ENCODE data around the gene KPNB1. TPM values are rescaled to one million over a fixed set of nuclear protein-coding genes. Genes with fewer than 3 reads are reported as not detected.

The KPNB1 gene
- total and polyA plus RNA-seq, 2 of the 4 experiments (the other 2 are of a cell fraction): 206 to 1,082 TPM

DNA sequence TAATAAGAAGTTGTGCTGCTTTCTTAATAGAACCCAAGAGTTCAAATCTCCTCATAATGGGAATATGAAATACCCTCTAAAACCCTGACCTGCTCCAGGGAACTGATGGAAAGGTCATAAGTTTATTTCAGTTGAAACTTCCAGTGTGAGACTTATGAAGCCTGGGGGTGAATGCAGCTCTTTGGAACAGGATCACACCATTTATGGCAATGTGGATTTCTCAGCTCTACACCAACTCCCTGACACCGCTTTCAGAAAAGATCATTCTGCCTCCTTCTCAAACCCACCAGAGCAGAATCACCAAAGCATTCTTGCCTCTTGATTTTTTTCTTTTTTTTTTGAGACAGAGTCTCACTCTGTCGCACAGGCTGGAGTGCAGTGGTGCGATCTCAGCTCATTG lies 16.7 kb upstream of the KPNB1 start:
- no peaks in the 10 kb centered on the region for H3K36me3 ChIP-seq (ENCODE audit: control insufficient read depth, insufficient read depth, low read length)

More for the DNA sequence above, 16.7 kb upstream of the KPNB1 start:
- Histone ChIP-seq H3K18ac (ENCODE audit: low read depth, low read length) (no peak overlapping the region), H2BK120ac (ENCODE audit: low read depth, low read length) (no peak overlapping the region), H3K4ac (ENCODE audit: low read depth, low read length) (no peak overlapping the region), H3K9me1 (ENCODE audit: insufficient read depth, low read length) (0 out of 2 replicates have a peak, but pooled peaks cover 2% of the 10 kb centered on the region), H4K8ac (ENCODE audit: low read depth in 2 of 2, low read length in 2 of 2) (no peak overlapping the region), H2BK5ac (ENCODE audit: low read depth, low read length, poor library complexity, severe bottlenecking) (no peak overlapping the region), H3K4me1 (ENCODE audit: control insufficient read depth, insufficient read depth, low read length) (no peaks in the 10 kb centered on the region), H3K56ac (ENCODE audit: extremely low read depth, insufficient read depth, low read length) (no peak overlapping the region), H2BK15ac (ENCODE audit: low read depth, low read length) (no peak overlapping the region), H3K9me3 (ENCODE audit: control insufficient read depth, insufficient read depth, low read length) (no peaks in the 10 kb centered on the region), H3K79me1 (ENCODE audit: low read depth in 1 of 2, low read length in 2 of 2) (no peaks in the 10 kb centered on the region), H2AK5ac (ENCODE audit: low read depth, low read length) (no peak overlapping the region), H3K23ac (ENCODE audit: low read depth, low read length) (no peak overlapping the region), H3K4me3 (ENCODE audit: insufficient read depth, low read depth, low read length) (no peak overlapping the region), H2BK20ac (ENCODE audit: low read depth, low read length) (no peak overlapping the region), H4K91ac (ENCODE audit: insufficient read depth, low read depth, low read length) (no peak overlapping the region), H4K20me1 (ENCODE audit: insufficient read depth, low read length) (no peaks in the 10 kb centered on the region), H3K9ac (ENCODE audit: low read depth, low read length) (no peak overlapping the region), H4K5ac (ENCODE audit: low read depth, low read length) (no peak overlapping the region), H3K14ac (replicated peaks; ENCODE audit: low read depth, low read length) (no peak overlapping the region; the same call in 1 of the 2 replicates), H3K4me2 (ENCODE audit: low read depth, low read length) (no peak overlapping the region), H3K27ac (ENCODE audit: insufficient read depth, low read length) (no peak overlapping the region), H2AFZ (replicated peaks; ENCODE audit: low read length, poor library complexity) (no peak overlapping the region), H3K27me3 (ENCODE audit: control insufficient read depth, insufficient read depth, low read length) (no peaks in the 10 kb centered on the region), H2AK9ac (replicated peaks; ENCODE audit: low read depth, low read length, poor library complexity) (no peak overlapping the region)
- WGBS, 2 experiments (ENCODE audit: extremely low coverage in 2 of 2, insufficient read length in 1 of 2): 100% methylated on average over 1 of the region's 3 CpGs; no CpG with 5 or more reads in 1 of the 2 experiments
- CTCF ChIA-PET: no interaction called here
- no peak for ATAC-seq (ENCODE audit: low read depth)
- no TSS peak for BruUV-seq (replicated peaks)
- intact Hi-C loops (cut with micrococcal nuclease) (no loop called here), dilution Hi-C loops (cut with HindIII; ENCODE audit: low sequenced_read_pairs, unreplicated experiment) (no loop called here), in situ Hi-C loops (cut with MboI; ENCODE audit: low sequenced_read_pairs) (no loop called here)
- DNase-seq: no peak
- TF ChIP-seq RFX5 (IDR thresholded peaks at IDR 0.05; ENCODE audit: low read depth, low read length): no peak
- TF ChIP-seq, protein P1, sequence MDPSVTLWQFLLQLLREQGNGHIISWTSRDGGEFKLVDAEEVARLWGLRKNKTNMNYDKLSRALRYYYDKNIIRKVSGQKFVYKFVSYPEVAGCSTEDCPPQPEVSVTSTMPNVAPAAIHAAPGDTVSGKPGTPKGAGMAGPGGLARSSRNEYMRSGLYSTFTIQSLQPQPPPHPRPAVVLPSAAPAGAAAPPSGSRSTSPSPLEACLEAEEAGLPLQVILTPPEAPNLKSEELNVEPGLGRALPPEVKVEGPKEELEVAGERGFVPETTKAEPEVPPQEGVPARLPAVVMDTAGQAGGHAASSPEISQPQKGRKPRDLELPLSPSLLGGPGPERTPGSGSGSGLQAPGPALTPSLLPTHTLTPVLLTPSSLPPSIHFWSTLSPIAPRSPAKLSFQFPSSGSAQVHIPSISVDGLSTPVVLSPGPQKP (IDR thresholded peaks at IDR 0.05; ENCODE audit: borderline replicate concordance, low read depth, low read length): no peak
- TF ChIP-seq RAD21 (IDR thresholded peaks at IDR 0.05; ENCODE audit: low read length): no peak
- no peak for TF ChIP-seq CHD1 (IDR thresholded peaks at IDR 0.05; ENCODE audit: low read depth, low read length)
- no peak for TF ChIP-seq BHLHE40 (IDR thresholded peaks at IDR 0.05; ENCODE audit: low read depth, low read length)
- TF ChIP-seq, protein P2, sequence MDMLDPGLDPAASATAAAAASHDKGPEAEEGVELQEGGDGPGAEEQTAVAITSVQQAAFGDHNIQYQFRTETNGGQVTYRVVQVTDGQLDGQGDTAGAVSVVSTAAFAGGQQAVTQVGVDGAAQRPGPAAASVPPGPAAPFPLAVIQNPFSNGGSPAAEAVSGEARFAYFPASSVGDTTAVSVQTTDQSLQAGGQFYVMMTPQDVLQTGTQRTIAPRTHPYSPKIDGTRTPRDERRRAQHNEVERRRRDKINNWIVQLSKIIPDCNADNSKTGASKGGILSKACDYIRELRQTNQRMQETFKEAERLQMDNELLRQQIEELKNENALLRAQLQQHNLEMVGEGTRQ (IDR thresholded peaks at IDR 0.05; ENCODE audit: low read depth, low read length): no peak
- no peak for TF ChIP-seq FOS (IDR thresholded peaks at IDR 0.05; ENCODE audit: low read depth, low read length)
- no peak for TF ChIP-seq CEBPB (IDR thresholded peaks at IDR 0.05; ENCODE audit: low read depth, low read length)
- no peak for TF ChIP-seq NFE2L2 (IDR thresholded peaks at IDR 0.05; ENCODE audit: low read depth, low read length)
- no peak for TF ChIP-seq MAFK (IDR thresholded peaks at IDR 0.05; ENCODE audit: low read depth, low read length)
- POLR2A ChIA-PET (ENCODE audit: unreplicated experiment): interaction anchor here (0.5 to 0.6 kb wide), 3 partner anchors 8 to 132 kb away, joined by 3 to 13 read pairs (median 6); no protein-coding TSS in a partner anchor

Data from IMR-90 (cell line).